GM23338 (cell line): ENCODE data around the gene PARP6. TPM values are rescaled to one million over a fixed set of nuclear protein-coding genes. Genes with fewer than 3 reads are reported as not detected.

Experiments
- ATAC-seq: fragments of 200-7000 bp; cut with Tn5 transposase; 3 replicates; pipeline ENCODE4 v1.9.1; 2020
- DNase-seq: peaks from one replicate; pipeline ENCODE4 v3.0.0-alpha.2; 2015; ENCODE audit warnings: low spot score
- H2AFZ ChIP-seq: fragments of 200-600 bp; sonication (generic); 2 replicates; pipeline ENCODE4 v1.8.0; 2016; ENCODE audit warnings: antibody characterized with exemption, mild to moderate bottlenecking, moderate library complexity
- H3F3A ChIP-seq: fragments of 200-600 bp; sonication (generic); replicated peaks from 2 replicates; pipeline ENCODE4 v1.8.0; 2017; ENCODE audit warnings: antibody characterized with exemption, mixed run types, low read depth
- H3K27ac ChIP-seq: fragments of 200-600 bp; sonication (generic); 2 replicates; pipeline ENCODE4 v1.6.1; 2016; ENCODE audit warnings: low read depth
- H3K27me3 ChIP-seq: fragments of 200-600 bp; sonication (generic); 2 replicates; pipeline ENCODE4 v1.8.0; 2016; ENCODE audit warnings: mild to moderate bottlenecking, mixed run types, moderate library complexity; ENCODE audit not compliant: insufficient read depth
- H3K36me3 ChIP-seq: fragments of 200-600 bp; sonication (generic); 2 replicates; pipeline ENCODE4 v1.8.0; 2016; ENCODE audit warnings: mild to moderate bottlenecking; ENCODE audit not compliant: insufficient read depth
- H3K4me1 ChIP-seq: fragments of 200-600 bp; sonication (generic); 2 replicates; pipeline ENCODE4 v1.8.0; 2016; ENCODE audit warnings: mild to moderate bottlenecking, moderate library complexity; ENCODE audit not compliant: insufficient read depth
- H3K4me2 ChIP-seq: fragments of 200-600 bp; sonication (generic); 2 replicates; pipeline ENCODE4 v1.7.1; 2017; ENCODE audit warnings: mixed run types
- H3K4me3 ChIP-seq: fragments of 200-600 bp; sonication (generic); 2 replicates; pipeline ENCODE4 v1.6.1; 2016; ENCODE audit warnings: mixed run types
- H3K79me2 ChIP-seq: fragments of 200-600 bp; sonication (generic); replicated peaks from 2 replicates; pipeline ENCODE4 v1.8.0; 2017; ENCODE audit warnings: mild to moderate bottlenecking; ENCODE audit not compliant: insufficient read depth
- H3K9me2 ChIP-seq: fragments of 200-600 bp; sonication (generic); 2 replicates; pipeline ENCODE4 v1.8.0; 2017; ENCODE audit not compliant: insufficient read depth
- H4K20me1 ChIP-seq: fragments of 200-600 bp; sonication (generic); replicated peaks from 2 replicates; pipeline ENCODE4 v1.8.0; 2017; ENCODE audit warnings: mild to moderate bottlenecking; ENCODE audit not compliant: insufficient read depth
- H3K27ac Mint-ChIP-seq: 2 replicates; pipeline ENCODE4 v1.8.0; 2020; ENCODE audit warnings: inconsistent platforms, mild to moderate bottlenecking, moderate library complexity, mixed read lengths
- H3K27me3 Mint-ChIP-seq: 3 replicates; pipeline ENCODE4 v1.8.0; 2022; ENCODE audit warnings: low read depth, mild to moderate bottlenecking, moderate library complexity, mixed read lengths, inconsistent platforms; ENCODE audit not compliant: insufficient read depth, poor library complexity
- H3K36me3 Mint-ChIP-seq: 3 replicates; pipeline ENCODE4 v1.8.0; 2021; ENCODE audit warnings: low read depth, mild to moderate bottlenecking, inconsistent platforms, moderate library complexity, mixed read lengths
- H3K4me1 Mint-ChIP-seq: 3 replicates; pipeline ENCODE4 v1.8.0; 2020; ENCODE audit warnings: mild to moderate bottlenecking, inconsistent platforms, mixed read lengths
- H3K4me3 Mint-ChIP-seq: 3 replicates; pipeline ENCODE4 v1.8.0; 2021; ENCODE audit warnings: moderate library complexity, mild to moderate bottlenecking, inconsistent platforms, mixed read lengths
- H3K9me3 Mint-ChIP-seq: 3 replicates; pipeline ENCODE4 v1.8.0; 2020; ENCODE audit warnings: moderate library complexity, mild to moderate bottlenecking, inconsistent platforms, mixed read lengths
- CREB1 ChIP-seq: fragments of 250-450 bp; sonication (Bioruptor Pico); IDR thresholded peaks from 2 replicates; pipeline ENCODE4 v1.5.0; 2020; ENCODE audit warnings: low read depth, mild to moderate bottlenecking, moderate library complexity
- ETS1 ChIP-seq: IDR thresholded peaks from 2 replicates; pipeline ENCODE4 v1.6.1; 2016; ENCODE audit warnings: antibody characterized with exemption
- EZH2 ChIP-seq: fragments of 200-600 bp; sonication (generic); IDR thresholded peaks from one replicate; pipeline ENCODE4 v1.8.0; 2017; ENCODE audit warnings: antibody characterized with exemption, mild to moderate bottlenecking, low read depth; ENCODE audit not compliant: unreplicated experiment
- EZH2phosphoT487 ChIP-seq: fragments of 200-600 bp; sonication (generic); IDR thresholded peaks from one replicate; pipeline ENCODE4 v1.8.1; 2018; ENCODE audit warnings: antibody characterized with exemption; ENCODE audit not compliant: unreplicated experiment
- JUNB ChIP-seq: IDR thresholded peaks from one replicate; pipeline ENCODE4 v1.6.1; 2016; ENCODE audit warnings: antibody characterized with exemption; ENCODE audit not compliant: unreplicated experiment
- NANOG ChIP-seq: IDR thresholded peaks from 2 replicates; pipeline ENCODE4 v1.6.1; 2016; ENCODE audit warnings: antibody characterized with exemption, borderline replicate concordance
- POLR2AphosphoS5 ChIP-seq: IDR thresholded peaks from 2 replicates; pipeline ENCODE4 v1.6.1; 2016; ENCODE audit warnings: antibody characterized with exemption, low read depth
- REST ChIP-seq: IDR thresholded peaks from one replicate; pipeline ENCODE4 v1.6.1; 2018; ENCODE audit warnings: antibody characterized with exemption; ENCODE audit not compliant: unreplicated experiment
- STAT1 ChIP-seq: IDR thresholded peaks from one replicate; pipeline ENCODE4 v1.6.1; 2016; ENCODE audit warnings: antibody characterized with exemption; ENCODE audit not compliant: unreplicated experiment
- ZNF331 ChIP-seq: fragments of 250-450 bp; sonication (Bioruptor Pico); IDR thresholded peaks from 2 replicates; pipeline ENCODE4 v1.5.0; 2020; ENCODE audit warnings: low read depth, mild to moderate bottlenecking, moderate library complexity
- polyA plus RNA-seq: library from polyadenylated mRNA; unstranded; fragments of >200 nt; fragmentation: Nextera tagmentation; extraction: Ambion mirVana; gene quantifications from 2 replicates; pipeline ENCODE4 v1.2.1, GENCODE V29; 2016
- total RNA-seq: library from RNA; depleted of rRNA; stranded (reverse); fragments of >200 nt; shearing (Covaris generic); gene quantifications from 2 replicates; pipeline ENCODE4 v1.2.3, GENCODE V29; 2014
- TF ChIP-seq, protein P1 (sequence below): fragments of 250-450 bp; sonication (Bioruptor Pico); IDR thresholded peaks from 2 replicates; pipeline ENCODE4 v1.5.0; 2020; ENCODE audit warnings: mild to moderate bottlenecking, moderate library complexity
- TF ChIP-seq, protein P2 (sequence below), 2 experiments: fragments of 200-600 bp in 1 of 2; sonication (generic) in 1 of 2; conservative IDR thresholded peaks; 2 replicates each; pipeline versions ENCODE4 v1.5.1 to v1.6.1; 2016 to 2017; ENCODE audit warnings: antibody characterized with exemption in 2 of 2, low read depth in 2 of 2, mild to moderate bottlenecking in 2 of 2, moderate library complexity in 1 of 2

Gene PARP6
- total and polyA plus RNA-seq, 2 experiments from 2014 or later: 27.6 to 28.1 TPM

GRCh38 chr15:72231833-72232478, 40.4 kb downstream of the PARP6 start:
- DNase-seq: peak; percentile 74
- H3K79me2 ChIP-seq: peaks cover 39% of the 10 kb centered on the region

More at GRCh38 chr15:72231833-72232478, 40.4 kb downstream of the PARP6 start:
- peaks cover 12% of the 10 kb centered on the region for H3F3A ChIP-seq
- H3K4me1 ChIP-seq: peaks cover 36% of the 10 kb centered on the region
- TF ChIP-seq CREB1 (no peak), NANOG (no peak), ETS1 (no peak), EZH2 (no peak), STAT1 (no peak), POLR2AphosphoS5 (no peak), REST (no peak), JUNB (no peak), EZH2phosphoT487 (no peak), ZNF331 (CRISPR knock-in tag) (no peak)
- TF ChIP-seq, protein P1, sequence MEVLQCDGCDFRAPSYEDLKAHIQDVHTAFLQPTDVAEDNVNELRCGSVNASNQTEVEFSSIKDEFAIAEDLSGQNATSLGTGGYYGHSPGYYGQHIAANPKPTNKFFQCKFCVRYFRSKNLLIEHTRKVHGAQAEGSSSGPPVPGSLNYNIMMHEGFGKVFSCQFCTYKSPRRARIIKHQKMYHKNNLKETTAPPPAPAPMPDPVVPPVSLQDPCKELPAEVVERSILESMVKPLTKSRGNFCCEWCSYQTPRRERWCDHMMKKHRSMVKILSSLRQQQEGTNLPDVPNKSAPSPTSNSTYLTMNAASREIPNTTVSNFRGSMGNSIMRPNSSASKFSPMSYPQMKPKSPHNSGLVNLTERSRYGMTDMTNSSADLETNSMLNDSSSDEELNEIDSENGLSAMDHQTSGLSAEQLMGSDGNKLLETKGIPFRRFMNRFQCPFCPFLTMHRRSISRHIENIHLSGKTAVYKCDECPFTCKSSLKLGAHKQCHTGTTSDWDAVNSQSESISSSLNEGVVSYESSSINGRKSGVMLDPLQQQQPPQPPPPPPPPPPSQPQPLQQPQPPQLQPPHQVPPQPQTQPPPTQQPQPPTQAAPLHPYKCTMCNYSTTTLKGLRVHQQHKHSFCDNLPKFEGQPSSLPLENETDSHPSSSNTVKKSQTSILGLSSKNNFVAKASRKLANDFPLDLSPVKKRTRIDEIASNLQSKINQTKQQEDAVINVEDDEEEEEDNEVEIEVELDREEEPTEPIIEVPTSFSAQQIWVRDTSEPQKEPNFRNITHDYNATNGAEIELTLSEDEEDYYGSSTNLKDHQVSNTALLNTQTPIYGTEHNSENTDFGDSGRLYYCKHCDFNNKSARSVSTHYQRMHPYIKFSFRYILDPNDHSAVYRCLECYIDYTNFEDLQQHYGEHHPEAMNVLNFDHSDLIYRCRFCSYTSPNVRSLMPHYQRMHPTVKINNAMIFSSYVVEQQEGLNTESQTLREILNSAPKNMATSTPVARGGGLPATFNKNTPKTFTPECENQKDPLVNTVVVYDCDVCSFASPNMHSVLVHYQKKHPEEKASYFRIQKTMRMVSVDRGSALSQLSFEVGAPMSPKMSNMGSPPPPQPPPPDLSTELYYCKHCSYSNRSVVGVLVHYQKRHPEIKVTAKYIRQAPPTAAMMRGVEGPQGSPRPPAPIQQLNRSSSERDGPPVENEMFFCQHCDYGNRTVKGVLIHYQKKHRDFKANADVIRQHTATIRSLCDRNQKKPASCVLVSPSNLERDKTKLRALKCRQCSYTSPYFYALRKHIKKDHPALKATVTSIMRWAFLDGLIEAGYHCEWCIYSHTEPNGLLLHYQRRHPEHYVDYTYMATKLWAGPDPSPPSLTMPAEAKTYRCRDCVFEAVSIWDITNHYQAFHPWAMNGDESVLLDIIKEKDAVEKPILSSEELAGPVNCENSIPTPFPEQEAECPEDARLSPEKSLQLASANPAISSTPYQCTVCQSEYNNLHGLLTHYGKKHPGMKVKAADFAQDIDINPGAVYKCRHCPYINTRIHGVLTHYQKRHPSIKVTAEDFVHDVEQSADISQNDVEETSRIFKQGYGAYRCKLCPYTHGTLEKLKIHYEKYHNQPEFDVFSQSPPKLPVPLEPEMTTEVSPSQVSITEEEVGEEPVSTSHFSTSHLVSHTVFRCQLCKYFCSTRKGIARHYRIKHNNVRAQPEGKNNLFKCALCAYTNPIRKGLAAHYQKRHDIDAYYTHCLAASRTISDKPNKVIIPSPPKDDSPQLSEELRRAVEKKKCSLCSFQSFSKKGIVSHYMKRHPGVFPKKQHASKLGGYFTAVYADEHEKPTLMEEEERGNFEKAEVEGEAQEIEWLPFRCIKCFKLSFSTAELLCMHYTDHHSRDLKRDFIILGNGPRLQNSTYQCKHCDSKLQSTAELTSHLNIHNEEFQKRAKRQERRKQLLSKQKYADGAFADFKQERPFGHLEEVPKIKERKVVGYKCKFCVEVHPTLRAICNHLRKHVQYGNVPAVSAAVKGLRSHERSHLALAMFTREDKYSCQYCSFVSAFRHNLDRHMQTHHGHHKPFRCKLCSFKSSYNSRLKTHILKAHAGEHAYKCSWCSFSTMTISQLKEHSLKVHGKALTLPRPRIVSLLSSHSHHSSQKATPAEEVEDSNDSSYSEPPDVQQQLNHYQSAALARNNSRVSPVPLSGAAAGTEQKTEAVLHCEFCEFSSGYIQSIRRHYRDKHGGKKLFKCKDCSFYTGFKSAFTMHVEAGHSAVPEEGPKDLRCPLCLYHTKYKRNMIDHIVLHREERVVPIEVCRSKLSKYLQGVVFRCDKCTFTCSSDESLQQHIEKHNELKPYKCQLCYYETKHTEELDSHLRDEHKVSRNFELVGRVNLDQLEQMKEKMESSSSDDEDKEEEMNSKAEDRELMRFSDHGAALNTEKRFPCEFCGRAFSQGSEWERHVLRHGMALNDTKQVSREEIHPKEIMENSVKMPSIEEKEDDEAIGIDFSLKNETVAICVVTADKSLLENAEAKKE: no peak
- TF ChIP-seq, protein P2, sequence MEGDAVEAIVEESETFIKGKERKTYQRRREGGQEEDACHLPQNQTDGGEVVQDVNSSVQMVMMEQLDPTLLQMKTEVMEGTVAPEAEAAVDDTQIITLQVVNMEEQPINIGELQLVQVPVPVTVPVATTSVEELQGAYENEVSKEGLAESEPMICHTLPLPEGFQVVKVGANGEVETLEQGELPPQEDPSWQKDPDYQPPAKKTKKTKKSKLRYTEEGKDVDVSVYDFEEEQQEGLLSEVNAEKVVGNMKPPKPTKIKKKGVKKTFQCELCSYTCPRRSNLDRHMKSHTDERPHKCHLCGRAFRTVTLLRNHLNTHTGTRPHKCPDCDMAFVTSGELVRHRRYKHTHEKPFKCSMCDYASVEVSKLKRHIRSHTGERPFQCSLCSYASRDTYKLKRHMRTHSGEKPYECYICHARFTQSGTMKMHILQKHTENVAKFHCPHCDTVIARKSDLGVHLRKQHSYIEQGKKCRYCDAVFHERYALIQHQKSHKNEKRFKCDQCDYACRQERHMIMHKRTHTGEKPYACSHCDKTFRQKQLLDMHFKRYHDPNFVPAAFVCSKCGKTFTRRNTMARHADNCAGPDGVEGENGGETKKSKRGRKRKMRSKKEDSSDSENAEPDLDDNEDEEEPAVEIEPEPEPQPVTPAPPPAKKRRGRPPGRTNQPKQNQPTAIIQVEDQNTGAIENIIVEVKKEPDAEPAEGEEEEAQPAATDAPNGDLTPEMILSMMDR (conservative IDR thresholded peaks at IDR 0.05; ENCODE audit: low read depth in 2 of 2): no peak
- peak overlapping the region; percentile 88 for H3K4me2 ChIP-seq
- H3K36me3 Mint-ChIP-seq: peaks cover 13% of the 10 kb centered on the region
- peaks cover 48% of the 10 kb centered on the region for H3K27me3 Mint-ChIP-seq
- H3K4me3 ChIP-seq: peak overlapping the region; percentile 99
- H3K27ac ChIP-seq: peak overlapping the region; percentile 96
- no peaks in the 10 kb centered on the region for H3K36me3 ChIP-seq
- no peak for ATAC-seq
- no peaks in the 10 kb centered on the region for H3K9me2 ChIP-seq
- peaks cover 36% of the 10 kb centered on the region for H3K4me1 Mint-ChIP-seq
- peak overlapping the region; percentile 96 for H3K4me3 Mint-ChIP-seq
- peak overlapping the region; percentile 94 for H3K27ac Mint-ChIP-seq
- 0 out of 3 replicates have a peak, but pooled peaks cover 2% of the 10 kb centered on the region for H3K9me3 Mint-ChIP-seq
- H2AFZ ChIP-seq: 0 out of 2 replicates have a peak overlapping the region, but pooled peaks have one; percentile 38
- no peaks in the 10 kb centered on the region for H3K27me3 ChIP-seq
- peaks cover 29% of the 10 kb centered on the region for H4K20me1 ChIP-seq
